ENCODE results near the gene ATG7.

GRCh38 chr3:11248596-11248995, 23.6 kb upstream of the ATG7 start:
- TF ChIP-seq POLR2A (IDR thresholded peaks at IDR 0.05; ENCODE audit: low read depth, low read length) (no peak), POLR2AphosphoS5 (IDR thresholded peaks at IDR 0.05; ENCODE audit: low read depth, low read length) (no peak)

All from GM12892 (cell line).